HepG2 (cell line): ENCODE data around the gene ANTXRL. TPM values are rescaled to one million over a fixed set of nuclear protein-coding genes. Genes with fewer than 3 reads are reported as not detected.
A peak's percentile ranks its signal among the peaks of the same experiment; 100 is the strongest.

Experiments used
- ATAC-seq: fragments of 200-7000 bp; cut with Tn5 transposase; 3 replicates; pipeline ENCODE4 v1.9.1; 2020; ENCODE audit warnings: mild to moderate bottlenecking, moderate library complexity
- BruUV-seq: library from RNA; stranded (reverse); fragments of 400-500 nt; replicated peaks from 2 replicates; lab custom pipeline; 2021; lab: Mats Ljungman, UMichigan
- CTCF ChIA-PET: fragments of 300-600 bp; formaldehyde crosslinking; extraction: SDS; loops from one replicate; lab custom pipeline; 2021; ENCODE audit warnings: low total read pairs, inconsistent platforms, low intra/inter-chr PET ratio; lab: Yijun Ruan, JAX
- POLR2A ChIA-PET: fragments of 350-600 bp; sonication (Branson Sonifier 250); formaldehyde crosslinking; loops from one replicate; lab custom pipeline; 2020; ENCODE audit warnings: antibody characterized with exemption, inconsistent platforms; lab: Yijun Ruan, JAX
- DNase-seq: peaks from one replicate; pipeline ENCODE4 v3.0.0-alpha.2; 2015; ENCODE audit warnings: low spot score
- FAIRE-seq: peaks from 3 replicates; lab custom pipeline; 2011; peaks lifted over from hg19 to GRCh38; lab: Jason Lieb, UNC
- H2AFZ ChIP-seq: one replicate; pipeline ENCODE4 v1.6.1; 2011; ENCODE audit warnings: low read length, inconsistent platforms
- H3K27ac ChIP-seq: fragments of 300-600 bp; 3 replicates; pipeline ENCODE4 v1.8.0; 2011; ENCODE audit warnings: mixed run types, mild to moderate bottlenecking, mixed read lengths, low read length, inconsistent platforms; ENCODE audit not compliant: insufficient read depth; ENCODE audit errors: extremely low read length
- H3K27me3 ChIP-seq, 2 experiments: fragments of 200-600 bp in 1 of 2; 2 replicates in 1 of 2; 3 replicates in 1 of 2; pipeline versions ENCODE4 v1.6.0 to v1.8.0; 2011; ENCODE audit warnings: low read length in 2 of 2, mild to moderate bottlenecking in 2 of 2, moderate library complexity in 2 of 2, inconsistent platforms in 1 of 2; ENCODE audit not compliant: insufficient read depth in 2 of 2, control insufficient read depth in 1 of 2
- H3K36me3 ChIP-seq, 2 experiments: fragments of 200-600 bp in 1 of 2; replicated peaks in 1 of 2; 2 replicates in 1 of 2; 3 replicates in 1 of 2; pipeline versions ENCODE4 v1.5.1 to v1.8.0; 2011; ENCODE audit warnings: low read length in 2 of 2, inconsistent platforms in 1 of 2; ENCODE audit not compliant: insufficient read depth in 2 of 2, control insufficient read depth in 1 of 2
- H3K4me1 ChIP-seq: 2 replicates; pipeline ENCODE4 v1.5.1; 2012; ENCODE audit warnings: low read length, inconsistent platforms; ENCODE audit not compliant: insufficient read depth
- H3K4me2 ChIP-seq: 2 replicates; pipeline ENCODE4 v1.6.0; 2011; ENCODE audit warnings: low read depth, low read length, inconsistent platforms
- H3K4me3 ChIP-seq, 3 experiments: fragments of 200-600 bp in 1 of 3; sonication (generic), shearing (Covaris generic) in 1 of 3; replicated peaks in 1 of 3; 2 replicates each; pipeline ENCODE4 v1.5.1; 2011 to 2016; ENCODE audit warnings: low read length in 3 of 3, inconsistent platforms in 2 of 3, low read depth in 2 of 3, mild to moderate bottlenecking in 2 of 3, control low read depth in 1 of 3, mixed read lengths in 1 of 3; ENCODE audit not compliant: insufficient read depth in 1 of 3
- H3K79me2 ChIP-seq: one replicate; pipeline ENCODE4 v1.6.1; 2011; ENCODE audit warnings: low read length, inconsistent platforms; ENCODE audit not compliant: insufficient read depth
- H3K9ac ChIP-seq: 2 replicates; pipeline ENCODE4 v1.6.0; 2011; ENCODE audit warnings: mild to moderate bottlenecking, low read depth, low read length, inconsistent platforms; ENCODE audit not compliant: insufficient read depth
- H3K9me3 ChIP-seq: 2 replicates; pipeline ENCODE4 v1.5.1; 2012; ENCODE audit warnings: mild to moderate bottlenecking, low read length
- H4K20me1 ChIP-seq: 2 replicates; pipeline ENCODE4 v1.6.0; 2011; ENCODE audit warnings: inconsistent platforms, mild to moderate bottlenecking, low read length, moderate library complexity; ENCODE audit not compliant: insufficient read depth
- MED13 ChIP-seq: sonication (generic); formaldehyde crosslinking; IDR thresholded peaks from 2 replicates; pipeline ENCODE4 v1.5.0; 2020; ENCODE audit warnings: missing genetic modification reagents
- MNT ChIP-seq: fragments of 450-650 bp; IDR thresholded peaks from 2 replicates; pipeline ENCODE4 v1.6.1; 2016
- TBL1XR1 ChIP-seq: fragments of 150-350 bp; IDR thresholded peaks from 2 replicates; pipeline ENCODE4 v1.6.1; 2014; ENCODE audit warnings: borderline replicate concordance, low read length; ENCODE audit not compliant: partially characterized antibody
- WGBS: methylation state at CpG from one replicate; pipeline ENCODE4 v1.1.6; 2017; ENCODE audit warnings: low lambda C conversion rate; 5-methylcytosine and 5-hydroxymethylcytosine counted together
- in situ Hi-C: cut with HindIII; loops from 2 replicates; pipeline ENCODE4 v1.10.0; 2017; ENCODE audit warnings: low pct_unique_long_range_greater_than_20kb; ENCODE audit not compliant: extremely low pct_ligation_motif_present
- intact Hi-C: fragments of 100-400 bp; cut with micrococcal nuclease; formaldehyde crosslinking; loops from one replicate; pipeline ENCODE4 v1.10.0; 2022; ENCODE audit not compliant: unreplicated experiment
- polyA plus RNA-seq, 8 experiments: library from polyadenylated mRNA; depleted of rRNA in 3 of 8; stranded (reverse) in 7 of 8; unstranded in 1 of 8; fragments of >200 nt; fragmentation: Illumina TruSeq in 4 of 8; extraction: Trizol in 4 of 8; gene quantifications; 2 replicates each; pipeline versions ENCODE4 v1.2.1 to v1.2.3, GENCODE V29; 2011 to 2016; ENCODE audit warnings: low read depth in 4 of 8, missing spikeins in 1 of 8, mixed read lengths in 1 of 8; ENCODE audit not compliant: insufficient read depth in 1 of 8
- total RNA-seq, 5 experiments: library from RNA; depleted of rRNA; stranded (reverse); fragments of >200 nt; fragmentation: Illumina TruSeq; extraction: Trizol; gene quantifications; 2 replicates each; pipeline ENCODE4 v1.2.3, GENCODE V29; 2016; ENCODE audit warnings: low read depth in 1 of 5
- TF ChIP-seq, protein P1 (sequence below): sonication (generic); formaldehyde crosslinking; IDR thresholded peaks from 2 replicates; pipeline ENCODE4 v1.5.0; 2020; ENCODE audit warnings: mild to moderate bottlenecking, missing genetic modification reagents

ANTXRL gene
- total and polyA plus RNA-seq, 2 of the 13 experiments (the other 11 are each of a cell fraction or from before 2014, with no cell fraction given) = not detected

DNA sequence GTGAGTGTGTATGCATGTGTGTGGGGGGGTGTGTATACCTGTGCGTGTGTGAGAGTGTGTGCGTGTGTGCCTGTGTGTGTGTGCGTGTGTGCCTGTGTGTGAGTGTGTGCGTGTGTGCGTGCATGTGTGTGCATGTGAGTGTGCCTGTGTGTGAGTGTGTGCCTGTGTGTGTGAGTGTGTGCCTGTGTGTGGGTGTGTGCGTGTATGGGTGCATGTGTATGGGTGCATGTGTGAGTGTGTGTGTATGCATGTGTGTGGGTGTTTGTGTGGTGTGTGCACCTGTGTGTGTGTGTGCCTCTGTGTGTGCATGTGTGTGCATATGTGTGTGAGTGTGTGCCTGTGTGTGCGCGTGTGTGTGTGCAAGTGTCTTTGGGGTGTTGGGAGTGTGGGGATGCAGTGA lies 6.4 kb downstream of the ANTXRL start:
- Histone ChIP-seq H3K27me3 (peaks cover 3 to 26% of the 10 kb centered on the region in 2 experiments; a peak in 4 of 5 replicates), H3K4me1 (no peaks in the 10 kb centered on the region), H3K4me2 (no peak overlapping the region), H3K79me2 (no peaks in the 10 kb centered on the region), H3K9me3 (no peaks in the 10 kb centered on the region), H3K36me3 (no peaks in the 10 kb centered on the region), H3K4me3 (no peak overlapping the region), H3K27ac (no peak overlapping the region), H4K20me1 (no peaks in the 10 kb centered on the region), H2AFZ (no peak overlapping the region), H3K9ac (no peak overlapping the region)
- WGBS = 42% methylated on average over 8 of the region's 8 CpGs
- BruUV-seq = no TSS peak
- FAIRE-seq (no peak), DNase-seq (no peak), ATAC-seq (no peak)
- in situ Hi-C loops = no loop called here
- ChIA-PET POLR2A (no interaction called here), CTCF (no interaction called here)
- intact Hi-C loops = no loop called here
- TF ChIP-seq MNT = peak; percentile 34; the same call in 1 of the 2 replicates
- no peak for TF ChIP-seq TBL1XR1

DNA sequence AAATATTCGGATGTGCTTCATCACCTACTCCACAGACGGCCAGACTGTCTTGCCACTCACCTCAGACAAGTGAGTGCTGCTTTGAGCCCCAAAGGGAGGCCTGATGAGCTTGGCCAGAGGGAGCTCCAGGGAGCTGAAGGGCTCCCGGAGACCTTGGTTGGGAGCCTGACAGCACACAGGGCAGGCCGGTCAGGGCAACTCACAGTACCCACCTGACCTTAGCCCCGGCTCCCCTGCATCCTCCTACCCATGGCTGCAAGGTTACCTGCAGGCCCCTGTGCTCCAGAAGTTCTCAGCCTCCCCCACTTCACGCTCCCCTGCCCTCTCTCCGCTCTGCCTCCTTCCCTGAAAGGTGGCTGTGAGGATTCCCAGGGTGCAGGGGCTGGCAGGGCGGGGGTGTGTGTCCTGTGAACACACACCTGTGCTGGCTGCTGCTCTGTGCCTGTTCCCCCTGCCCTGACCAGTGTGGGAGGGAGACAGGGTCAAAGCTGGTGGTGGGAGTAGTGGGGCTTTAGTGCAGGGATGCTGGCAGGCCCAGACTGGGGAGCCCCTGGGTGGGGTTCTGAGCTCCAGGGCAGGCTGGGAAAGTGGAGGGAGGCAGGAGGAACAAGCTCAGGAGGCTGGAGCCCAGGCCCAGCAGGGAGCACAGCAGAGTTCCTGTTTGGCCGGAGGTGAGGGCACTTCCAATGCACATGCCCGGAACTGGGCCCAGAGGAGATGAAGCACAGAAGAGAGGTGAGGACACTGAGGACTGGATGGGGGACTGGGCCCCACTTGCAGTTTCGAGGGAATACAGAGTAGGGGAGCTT lies 7.2 kb downstream of the ANTXRL start:
- ATAC-seq (no peak), FAIRE-seq (no peak), DNase-seq (no peak)
- Histone ChIP-seq H3K9ac (no peak overlapping the region), H3K4me2 (no peak overlapping the region), H3K27me3 (peaks cover 3 to 18% of the 10 kb centered on the region in 2 experiments; a peak in 4 of 5 replicates), H3K79me2 (no peaks in the 10 kb centered on the region), H3K27ac (no peak overlapping the region), H3K9me3 (no peaks in the 10 kb centered on the region), H3K4me1 (no peaks in the 10 kb centered on the region), H3K4me3 (no peak overlapping the region), H2AFZ (no peak overlapping the region), H3K36me3 (no peaks in the 10 kb centered on the region), H4K20me1 (no peaks in the 10 kb centered on the region)
- TF ChIP-seq MED13 (CRISPR knock-in tag) = no peak
- TF ChIP-seq, protein P1, sequence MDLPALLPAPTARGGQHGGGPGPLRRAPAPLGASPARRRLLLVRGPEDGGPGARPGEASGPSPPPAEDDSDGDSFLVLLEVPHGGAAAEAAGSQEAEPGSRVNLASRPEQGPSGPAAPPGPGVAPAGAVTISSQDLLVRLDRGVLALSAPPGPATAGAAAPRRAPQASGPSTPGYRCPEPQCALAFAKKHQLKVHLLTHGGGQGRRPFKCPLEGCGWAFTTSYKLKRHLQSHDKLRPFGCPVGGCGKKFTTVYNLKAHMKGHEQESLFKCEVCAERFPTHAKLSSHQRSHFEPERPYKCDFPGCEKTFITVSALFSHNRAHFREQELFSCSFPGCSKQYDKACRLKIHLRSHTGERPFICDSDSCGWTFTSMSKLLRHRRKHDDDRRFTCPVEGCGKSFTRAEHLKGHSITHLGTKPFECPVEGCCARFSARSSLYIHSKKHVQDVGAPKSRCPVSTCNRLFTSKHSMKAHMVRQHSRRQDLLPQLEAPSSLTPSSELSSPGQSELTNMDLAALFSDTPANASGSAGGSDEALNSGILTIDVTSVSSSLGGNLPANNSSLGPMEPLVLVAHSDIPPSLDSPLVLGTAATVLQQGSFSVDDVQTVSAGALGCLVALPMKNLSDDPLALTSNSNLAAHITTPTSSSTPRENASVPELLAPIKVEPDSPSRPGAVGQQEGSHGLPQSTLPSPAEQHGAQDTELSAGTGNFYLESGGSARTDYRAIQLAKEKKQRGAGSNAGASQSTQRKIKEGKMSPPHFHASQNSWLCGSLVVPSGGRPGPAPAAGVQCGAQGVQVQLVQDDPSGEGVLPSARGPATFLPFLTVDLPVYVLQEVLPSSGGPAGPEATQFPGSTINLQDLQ = no peak
- 19% methylated on average over 6 of the region's 11 CpGs for WGBS
- CTCF ChIA-PET = no interaction called here
- in situ Hi-C loops (no loop called here), intact Hi-C loops (no loop called here)
- BruUV-seq = no TSS peak
- POLR2A ChIA-PET = no interaction called here
